SJCRH30 (cell line): ENCODE measurements around the gene FKBP9. TPM values are rescaled to one million over a fixed set of nuclear protein-coding genes. Genes with fewer than 3 reads are reported as not detected.
A peak's percentile ranks its signal among the peaks of the same experiment; 100 is the strongest.
"Not testable (repeated sequence)": the region's sequence is repeated elsewhere in the genome, so short reads cannot be mapped to it uniquely, and the experiment has no call there.

Source experiments
- DNase-seq, 2 experiments: peaks; one replicate each; pipeline ENCODE4 v3.0.0-alpha.2; 2015 to 2020
- H3K27ac ChIP-seq: fragments of 250-450 bp; sonication (Bioruptor Pico); 2 replicates; pipeline ENCODE4 v1.5.1; 2020; ENCODE audit warnings: mild to moderate bottlenecking, moderate library complexity
- H3K27me3 ChIP-seq: fragments of 250-450 bp; sonication (Bioruptor Pico); 2 replicates; pipeline ENCODE4 v1.5.1; 2020; ENCODE audit warnings: mild to moderate bottlenecking, moderate library complexity
- H3K36me3 ChIP-seq: fragments of 250-450 bp; sonication (Bioruptor Pico); 2 replicates; pipeline ENCODE4 v1.5.1; 2020; ENCODE audit warnings: mild to moderate bottlenecking, moderate library complexity
- H3K4me1 ChIP-seq: fragments of 250-450 bp; sonication (Bioruptor Pico); 2 replicates; pipeline ENCODE4 v1.5.1; 2020; ENCODE audit warnings: mild to moderate bottlenecking, moderate library complexity
- H3K4me3 ChIP-seq: fragments of 250-450 bp; sonication (Bioruptor Pico); 2 replicates; pipeline ENCODE4 v1.5.1; 2020; ENCODE audit warnings: mild to moderate bottlenecking, moderate library complexity
- H3K9me3 ChIP-seq: fragments of 250-450 bp; sonication (Bioruptor Pico); replicated peaks from 2 replicates; pipeline ENCODE4 v1.5.1; 2020; ENCODE audit warnings: mild to moderate bottlenecking, moderate library complexity
- total RNA-seq: library from RNA; depleted of rRNA; stranded (reverse); fragments of >200 nt; shearing (Covaris generic); gene quantifications from 2 replicates; pipeline ENCODE4 v1.2.3, GENCODE V29; 2014; rRNA removed

The FKBP9 gene
- 61.8 and 73.5 TPM in 2 replicates for total RNA-seq

GRCh38 chr7:32957326-32958045 is at the start of gene FKBP9:
FKBP9 (plus strand) TSS chr7:32957440; CDS start chr7:32957574, 134 bp downstream.
- peak within 1 kb of the TSS; percentile 76 for H3K4me3 ChIP-seq
- peak; percentile 91 to 93 for DNase-seq
- H3K27me3 ChIP-seq: no peaks in the 10 kb centered on the region
- H3K36me3 ChIP-seq: no peaks in the 10 kb centered on the region
- 0 out of 2 replicates have a peak, but pooled peaks cover 2% of the 10 kb centered on the region for H3K9me3 ChIP-seq
- peak within 1 kb of the TSS; percentile 53 for H3K27ac ChIP-seq
- H3K4me1 ChIP-seq: peaks cover 8% of the 10 kb centered on the region

- no peak for DNase-seq
- H3K36me3 ChIP-seq: peaks cover 7% of the 10 kb centered on the region; the same call in 1 of the 2 replicates
- no peaks in the 10 kb centered on the region for H3K4me1 ChIP-seq
- H3K9me3 ChIP-seq: no peaks in the 10 kb centered on the region
- no peak overlapping the region for H3K27ac ChIP-seq
- no peaks in the 10 kb centered on the region for H3K27me3 ChIP-seq
- no peak overlapping the region for H3K4me3 ChIP-seq
Observed at GRCh38 chr7:32910195-32910594, 47.0 kb upstream of the FKBP9 start.

- no peak for DNase-seq
- Histone ChIP-seq H3K36me3 (peaks cover 36% of the 10 kb centered on the region), H3K9me3 (no peaks in the 10 kb centered on the region), H3K27me3 (no peaks in the 10 kb centered on the region), H3K27ac (no peak overlapping the region), H3K4me3 (no peak overlapping the region), H3K4me1 (no peaks in the 10 kb centered on the region)
Observed at GRCh38 chr7:32914184-32914583, 43.1 kb upstream of the FKBP9 start.

GRCh38 chr7:32915041-32915536 is 42.2 kb upstream of the FKBP9 start:
- no peaks in the 10 kb centered on the region for H3K27me3 ChIP-seq
- H3K27ac ChIP-seq: no peak overlapping the region
- no peaks in the 10 kb centered on the region for H3K9me3 ChIP-seq
- DNase-seq: no peak
- H3K4me1 ChIP-seq: no peaks in the 10 kb centered on the region
- peaks cover 41% of the 10 kb centered on the region for H3K36me3 ChIP-seq
- no peak overlapping the region for H3K4me3 ChIP-seq

- H3K4me1 ChIP-seq: no peaks in the 10 kb centered on the region
- H3K27ac ChIP-seq: no peak overlapping the region
- no peaks in the 10 kb centered on the region for H3K9me3 ChIP-seq
- no peak overlapping the region for H3K4me3 ChIP-seq
- no peak for DNase-seq
- H3K36me3 ChIP-seq: peaks cover 48% of the 10 kb centered on the region
- no peaks in the 10 kb centered on the region for H3K27me3 ChIP-seq
Observed at GRCh38 chr7:32916006-32916405, 41.2 kb upstream of the FKBP9 start.

- H3K4me3 ChIP-seq, H3K27ac ChIP-seq, H3K27me3 ChIP-seq, DNase-seq, H3K9me3 ChIP-seq, H3K4me1 ChIP-seq: not testable (repeated sequence)
- H3K36me3 ChIP-seq: peaks cover 53% of the 10 kb centered on the region
Observed at GRCh38 chr7:32916994-32917393, 40.2 kb upstream of the FKBP9 start.

GRCh38 chr7:32921896-32922295 is 35.3 kb upstream of the FKBP9 start:
- DNase-seq: peak in 1 of 2 experiments; percentile 52

GRCh38 chr7:32928785-32929298 is 28.4 kb upstream of the FKBP9 start:
- peaks cover 24% of the 10 kb centered on the region for H3K36me3 ChIP-seq
- H3K9me3 ChIP-seq: no peaks in the 10 kb centered on the region
- H3K4me1 ChIP-seq: peaks cover 13% of the 10 kb centered on the region

More at GRCh38 chr7:32921896-32922295, 35.3 kb upstream of the FKBP9 start:
- H3K27ac ChIP-seq: peak overlapping the region; percentile 3; the same call in 1 of the 2 replicates
- peaks cover 42% of the 10 kb centered on the region for H3K36me3 ChIP-seq
- no peak overlapping the region for H3K4me3 ChIP-seq
- H3K27me3 ChIP-seq: no peaks in the 10 kb centered on the region
- H3K4me1 ChIP-seq: peaks cover 21% of the 10 kb centered on the region
- no peaks in the 10 kb centered on the region for H3K9me3 ChIP-seq

GRCh38 chr7:32929430-32930143 is 27.7 kb upstream of the FKBP9 start:
- H3K27me3 ChIP-seq: no peaks in the 10 kb centered on the region
- H3K36me3 ChIP-seq: peaks cover 21% of the 10 kb centered on the region
- H3K4me1 ChIP-seq: peaks cover 13% of the 10 kb centered on the region
- no peak overlapping the region for H3K27ac ChIP-seq
- H3K4me3 ChIP-seq: no peak overlapping the region
- no peak for DNase-seq
- H3K9me3 ChIP-seq: no peaks in the 10 kb centered on the region

More at GRCh38 chr7:32928785-32929298, 28.4 kb upstream of the FKBP9 start:
- H3K27ac ChIP-seq: no peak overlapping the region
- H3K4me3 ChIP-seq: no peak overlapping the region
- DNase-seq: no peak
- no peaks in the 10 kb centered on the region for H3K27me3 ChIP-seq

GRCh38 chr7:32930378-32930777 is 26.9 kb upstream of the FKBP9 start:
- H3K27ac ChIP-seq: no peak overlapping the region
- DNase-seq: no peak
- H3K27me3 ChIP-seq: no peaks in the 10 kb centered on the region
- peaks cover 10% of the 10 kb centered on the region for H3K4me1 ChIP-seq
- no peak overlapping the region for H3K4me3 ChIP-seq
- peaks cover 21% of the 10 kb centered on the region for H3K36me3 ChIP-seq
- no peaks in the 10 kb centered on the region for H3K9me3 ChIP-seq

GRCh38 chr7:32935558-32935957 is 21.7 kb upstream of the FKBP9 start:
- DNase-seq: no peak
- H3K9me3 ChIP-seq: no peaks in the 10 kb centered on the region
- H3K27me3 ChIP-seq: no peaks in the 10 kb centered on the region
- peaks cover 3% of the 10 kb centered on the region for H3K36me3 ChIP-seq
- H3K27ac ChIP-seq: no peak overlapping the region
- H3K4me3 ChIP-seq: no peak overlapping the region
- H3K4me1 ChIP-seq: peaks cover 4% of the 10 kb centered on the region; the same call in 1 of the 2 replicates

- H3K4me3 ChIP-seq: no peak overlapping the region
- DNase-seq: no peak
Observed at GRCh38 chr7:32936689-32937088, 20.6 kb upstream of the FKBP9 start.

GRCh38 chr7:32937344-32938174 is 19.7 kb upstream of the FKBP9 start:
- peaks cover under 1% of the 10 kb centered on the region for H3K36me3 ChIP-seq
- peak; percentile 44 to 70 for DNase-seq
- no peaks in the 10 kb centered on the region for H3K27me3 ChIP-seq
- H3K4me1 ChIP-seq: peaks cover 4% of the 10 kb centered on the region; the same call in 1 of the 2 replicates
- no peak overlapping the region for H3K4me3 ChIP-seq
- H3K9me3 ChIP-seq: no peaks in the 10 kb centered on the region
- H3K27ac ChIP-seq: no peak overlapping the region

More at GRCh38 chr7:32936689-32937088, 20.6 kb upstream of the FKBP9 start:
- H3K27me3 ChIP-seq: no peaks in the 10 kb centered on the region
- no peak overlapping the region for H3K27ac ChIP-seq
- H3K36me3 ChIP-seq: peaks cover 3% of the 10 kb centered on the region
- no peaks in the 10 kb centered on the region for H3K9me3 ChIP-seq
- peaks cover 4% of the 10 kb centered on the region; the same call in 1 of the 2 replicates for H3K4me1 ChIP-seq

GRCh38 chr7:32941181-32941580 is 16.1 kb upstream of the FKBP9 start:
- peak in 1 of 2 experiments; percentile 12 for DNase-seq
- Histone ChIP-seq H3K27me3 (no peaks in the 10 kb centered on the region), H3K27ac (no peak overlapping the region), H3K9me3 (peaks cover 6% of the 10 kb centered on the region), H3K4me1 (peaks cover 4% of the 10 kb centered on the region; the same call in 1 of the 2 replicates), H3K36me3 (no peaks in the 10 kb centered on the region; the same call in 1 of the 2 replicates), H3K4me3 (peak overlapping the region; percentile 72)
